DOHH2 (cell line): ENCODE data around the gene RNF149.

Experiments
- CTCF ChIP-seq: fragments of 200-600 bp; sonication (generic); IDR thresholded peaks from one replicate; pipeline ENCODE4 v1.5.1; 2014; ENCODE audit warnings: antibody characterized with exemption, mild to moderate bottlenecking, low read depth, low read length; ENCODE audit not compliant: poor library complexity, severe bottlenecking
- EZH2phosphoT487 ChIP-seq: fragments of 200-600 bp; sonication (generic); IDR thresholded peaks from 2 replicates; pipeline ENCODE4 v1.6.1; 2017; ENCODE audit warnings: borderline replicate concordance, mild to moderate bottlenecking, antibody characterized with exemption, low read length, moderate library complexity, mixed read lengths

- no peak for TF ChIP-seq CTCF
- no peak for TF ChIP-seq EZH2phosphoT487
Observed at GRCh38 chr2:101291973-101292372, 16.5 kb downstream of the RNF149 start.
